ENCODE data around the gene SAMD14. TPM values are rescaled to one million over a fixed set of nuclear protein-coding genes. Genes with fewer than 3 reads are reported as not detected.
A peak's percentile ranks its signal among the peaks of the same experiment; 100 is the strongest.

Gene SAMD14
- total RNA-seq, 1 experiment from 2014 or later, result 5.9 TPM

DNA sequence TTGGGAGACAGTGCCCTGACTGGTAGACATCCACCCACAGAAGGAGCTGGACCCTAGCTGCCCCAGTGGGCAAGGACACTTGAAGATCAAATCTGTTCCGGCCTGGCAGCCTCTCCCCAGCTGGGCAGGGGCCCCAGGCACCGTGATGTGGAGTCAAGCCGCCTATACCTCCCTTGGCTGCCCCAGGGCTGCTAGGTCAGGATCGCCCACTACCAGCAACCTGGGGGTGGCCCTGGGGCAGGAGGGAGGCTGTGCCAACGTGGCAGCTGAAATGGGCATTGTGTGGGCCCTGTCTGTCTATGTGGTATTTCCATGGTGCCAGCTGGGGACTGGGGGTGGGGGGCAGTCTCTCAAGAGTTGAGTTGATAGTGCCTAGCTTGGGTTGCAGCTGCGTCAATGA lies 33.9 kb downstream of the SAMD14 start (continued):
- TF ChIP-seq, protein P1, sequence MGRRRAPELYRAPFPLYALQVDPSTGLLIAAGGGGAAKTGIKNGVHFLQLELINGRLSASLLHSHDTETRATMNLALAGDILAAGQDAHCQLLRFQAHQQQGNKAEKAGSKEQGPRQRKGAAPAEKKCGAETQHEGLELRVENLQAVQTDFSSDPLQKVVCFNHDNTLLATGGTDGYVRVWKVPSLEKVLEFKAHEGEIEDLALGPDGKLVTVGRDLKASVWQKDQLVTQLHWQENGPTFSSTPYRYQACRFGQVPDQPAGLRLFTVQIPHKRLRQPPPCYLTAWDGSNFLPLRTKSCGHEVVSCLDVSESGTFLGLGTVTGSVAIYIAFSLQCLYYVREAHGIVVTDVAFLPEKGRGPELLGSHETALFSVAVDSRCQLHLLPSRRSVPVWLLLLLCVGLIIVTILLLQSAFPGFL (CRISPR knock-in tag; IDR thresholded peaks at IDR 0.05; ENCODE audit: borderline replicate concordance), result no peak
- TF ChIP-seq NR2C2 (CRISPR knock-in tag; IDR thresholded peaks at IDR 0.05) (no peak), SOX15 (CRISPR knock-in tag; IDR thresholded peaks at IDR 0.05) (no peak), NFE2L1 (CRISPR knock-in tag; IDR thresholded peaks at IDR 0.05) (no peak), NR3C1 (CRISPR knock-in tag; conservative IDR thresholded peaks at IDR 0.05; ENCODE audit: low read depth) (no peak)

DNA sequence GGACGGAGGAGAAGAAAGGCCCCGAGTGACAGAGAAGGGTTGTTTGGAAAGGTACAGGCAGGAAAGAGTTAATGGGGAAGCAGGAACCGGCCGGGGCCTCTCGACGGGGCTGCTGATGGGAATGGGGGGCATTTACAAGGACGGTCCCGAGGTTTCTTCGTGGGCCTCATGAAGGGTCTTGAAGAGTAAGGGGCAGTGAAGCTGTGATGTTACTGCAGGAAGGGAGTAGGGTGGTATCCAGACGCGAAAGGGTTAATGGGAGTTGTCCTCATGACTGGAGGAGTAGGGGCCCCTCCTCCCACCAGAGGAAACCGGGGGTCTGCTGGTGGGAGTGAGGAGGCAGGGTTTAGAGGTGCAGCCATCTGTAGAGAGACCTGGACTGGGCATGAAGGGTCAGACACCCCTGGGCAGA lies 34.3 kb downstream of the SAMD14 start:
- DNase-seq (ENCODE audit: low spot score), result no peak
- H3K27ac Mint-ChIP-seq, result peak overlapping the region; percentile 41; the same call in 1 of the 2 replicates
- no peaks in the 10 kb centered on the region for H3K36me3 Mint-ChIP-seq
- TF ChIP-seq NFE2L1 (CRISPR knock-in tag; IDR thresholded peaks at IDR 0.05), result no peak
- no peak for TF ChIP-seq TEAD4 (CRISPR knock-in tag; IDR thresholded peaks at IDR 0.05)
- no peak for TF ChIP-seq NR1H2 (CRISPR knock-in tag; IDR thresholded peaks at IDR 0.05)
- TF ChIP-seq, protein P2, sequence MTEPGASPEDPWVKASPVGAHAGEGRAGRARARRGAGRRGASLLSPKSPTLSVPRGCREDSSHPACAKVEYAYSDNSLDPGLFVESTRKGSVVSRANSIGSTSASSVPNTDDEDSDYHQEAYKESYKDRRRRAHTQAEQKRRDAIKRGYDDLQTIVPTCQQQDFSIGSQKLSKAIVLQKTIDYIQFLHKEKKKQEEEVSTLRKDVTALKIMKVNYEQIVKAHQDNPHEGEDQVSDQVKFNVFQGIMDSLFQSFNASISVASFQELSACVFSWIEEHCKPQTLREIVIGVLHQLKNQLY (CRISPR knock-in tag; IDR thresholded peaks at IDR 0.05), result no peak
- TF ChIP-seq ZNF671 (CRISPR knock-in tag; IDR thresholded peaks at IDR 0.05), result no peak
- TF ChIP-seq ZNF232 (CRISPR knock-in tag; IDR thresholded peaks at IDR 0.05), result no peak
- no peak for TF ChIP-seq CREM (CRISPR knock-in tag; IDR thresholded peaks at IDR 0.05)
- TF ChIP-seq, protein P3, sequence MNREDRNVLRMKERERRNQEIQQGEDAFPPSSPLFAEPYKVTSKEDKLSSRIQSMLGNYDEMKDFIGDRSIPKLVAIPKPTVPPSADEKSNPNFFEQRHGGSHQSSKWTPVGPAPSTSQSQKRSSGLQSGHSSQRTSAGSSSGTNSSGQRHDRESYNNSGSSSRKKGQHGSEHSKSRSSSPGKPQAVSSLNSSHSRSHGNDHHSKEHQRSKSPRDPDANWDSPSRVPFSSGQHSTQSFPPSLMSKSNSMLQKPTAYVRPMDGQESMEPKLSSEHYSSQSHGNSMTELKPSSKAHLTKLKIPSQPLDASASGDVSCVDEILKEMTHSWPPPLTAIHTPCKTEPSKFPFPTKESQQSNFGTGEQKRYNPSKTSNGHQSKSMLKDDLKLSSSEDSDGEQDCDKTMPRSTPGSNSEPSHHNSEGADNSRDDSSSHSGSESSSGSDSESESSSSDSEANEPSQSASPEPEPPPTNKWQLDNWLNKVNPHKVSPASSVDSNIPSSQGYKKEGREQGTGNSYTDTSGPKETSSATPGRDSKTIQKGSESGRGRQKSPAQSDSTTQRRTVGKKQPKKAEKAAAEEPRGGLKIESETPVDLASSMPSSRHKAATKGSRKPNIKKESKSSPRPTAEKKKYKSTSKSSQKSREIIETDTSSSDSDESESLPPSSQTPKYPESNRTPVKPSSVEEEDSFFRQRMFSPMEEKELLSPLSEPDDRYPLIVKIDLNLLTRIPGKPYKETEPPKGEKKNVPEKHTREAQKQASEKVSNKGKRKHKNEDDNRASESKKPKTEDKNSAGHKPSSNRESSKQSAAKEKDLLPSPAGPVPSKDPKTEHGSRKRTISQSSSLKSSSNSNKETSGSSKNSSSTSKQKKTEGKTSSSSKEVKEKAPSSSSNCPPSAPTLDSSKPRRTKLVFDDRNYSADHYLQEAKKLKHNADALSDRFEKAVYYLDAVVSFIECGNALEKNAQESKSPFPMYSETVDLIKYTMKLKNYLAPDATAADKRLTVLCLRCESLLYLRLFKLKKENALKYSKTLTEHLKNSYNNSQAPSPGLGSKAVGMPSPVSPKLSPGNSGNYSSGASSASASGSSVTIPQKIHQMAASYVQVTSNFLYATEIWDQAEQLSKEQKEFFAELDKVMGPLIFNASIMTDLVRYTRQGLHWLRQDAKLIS (CRISPR knock-in tag; IDR thresholded peaks at IDR 0.05; ENCODE audit: borderline replicate concordance), result no peak
- no peak for TF ChIP-seq ZNF121 (CRISPR knock-in tag; IDR thresholded peaks at IDR 0.05)
- TF ChIP-seq, protein P4, sequence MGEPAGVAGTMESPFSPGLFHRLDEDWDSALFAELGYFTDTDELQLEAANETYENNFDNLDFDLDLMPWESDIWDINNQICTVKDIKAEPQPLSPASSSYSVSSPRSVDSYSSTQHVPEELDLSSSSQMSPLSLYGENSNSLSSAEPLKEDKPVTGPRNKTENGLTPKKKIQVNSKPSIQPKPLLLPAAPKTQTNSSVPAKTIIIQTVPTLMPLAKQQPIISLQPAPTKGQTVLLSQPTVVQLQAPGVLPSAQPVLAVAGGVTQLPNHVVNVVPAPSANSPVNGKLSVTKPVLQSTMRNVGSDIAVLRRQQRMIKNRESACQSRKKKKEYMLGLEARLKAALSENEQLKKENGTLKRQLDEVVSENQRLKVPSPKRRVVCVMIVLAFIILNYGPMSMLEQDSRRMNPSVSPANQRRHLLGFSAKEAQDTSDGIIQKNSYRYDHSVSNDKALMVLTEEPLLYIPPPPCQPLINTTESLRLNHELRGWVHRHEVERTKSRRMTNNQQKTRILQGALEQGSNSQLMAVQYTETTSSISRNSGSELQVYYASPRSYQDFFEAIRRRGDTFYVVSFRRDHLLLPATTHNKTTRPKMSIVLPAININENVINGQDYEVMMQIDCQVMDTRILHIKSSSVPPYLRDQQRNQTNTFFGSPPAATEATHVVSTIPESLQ (CRISPR knock-in tag; IDR thresholded peaks at IDR 0.05), result no peak
- no peak for TF ChIP-seq ZNF396 (CRISPR knock-in tag; IDR thresholded peaks at IDR 0.05; ENCODE audit: borderline replicate concordance)
- no peaks in the 10 kb centered on the region for H3K9me3 Mint-ChIP-seq
- POLR2A ChIA-PET, result interaction anchor here (0.6 kb wide), 1 partner anchor 11 kb away, joined by 5 read pairs; no protein-coding TSS in a partner anchor
- peaks cover 7% of the 10 kb centered on the region for H3K4me1 Mint-ChIP-seq
- H3K4me3 Mint-ChIP-seq, result peak overlapping the region; percentile 97
- CTCF ChIA-PET, result interaction anchor here (0.9 to 4.6 kb wide), 4 partner anchors 11 to 56 kb away, joined by 4 to 118 read pairs (median 15); no protein-coding TSS in a partner anchor
- no peaks in the 10 kb centered on the region for H3K27me3 Mint-ChIP-seq (ENCODE audit: low read depth)
- ATAC-seq, result no peak

All from WTC11 (cell line).